CD4-positive, alpha-beta T cell treated with Interleukin-15 for 1 hour (primary cell): ENCODE results near the gene SOCS3.
"Not testable (repeated sequence)": the region's sequence is repeated elsewhere in the genome, so short reads cannot be mapped to it uniquely, and the experiment has no call there.

ENCODE experiments used
- DNase-seq: peaks from one replicate; pipeline ENCODE4 v3.0.0-alpha.2; 2020

SOCS3 gene

GRCh38 chr17:78325076-78325687 lies 34.7 kb downstream of the SOCS3 start:
- DNase-seq, result peak; percentile 56

GRCh38 chr17:78324391-78325075 lies 35.3 kb downstream of the SOCS3 start:
- peak; percentile 82 for DNase-seq

- no peak for DNase-seq
Measured at GRCh38 chr17:78323826-78324390, 36.0 kb downstream of the SOCS3 start.

GRCh38 chr17:78322858-78323455 lies 36.9 kb downstream of the SOCS3 start:
- DNase-seq, result no peak

GRCh38 chr17:78322327-78322857 lies 37.5 kb downstream of the SOCS3 start:
- no peak for DNase-seq

- no peak for DNase-seq
Measured at GRCh38 chr17:78318843-78319242, 41.0 kb downstream of the SOCS3 start.

GRCh38 chr17:78318407-78318806 lies 41.5 kb downstream of the SOCS3 start:
- no peak for DNase-seq

GRCh38 chr17:78317794-78318400 lies 42.0 kb downstream of the SOCS3 start:
- no peak for DNase-seq

GRCh38 chr17:78316867-78317789 lies 42.7 kb downstream of the SOCS3 start:
- no peak for DNase-seq

- DNase-seq, result no peak
Measured at GRCh38 chr17:78316115-78316866, 43.6 kb downstream of the SOCS3 start.

GRCh38 chr17:78315355-78316114 lies 44.3 kb downstream of the SOCS3 start:
- no peak for DNase-seq

GRCh38 chr17:78314683-78315354 lies 45.1 kb downstream of the SOCS3 start:
- DNase-seq, result no peak

- DNase-seq, result peak; percentile 78
Measured at GRCh38 chr17:78313735-78314648, 45.9 kb downstream of the SOCS3 start.

- DNase-seq, result not testable (repeated sequence)
Measured at GRCh38 chr17:78309659-78310255, 50.1 kb downstream of the SOCS3 start.

GRCh38 chr17:78307887-78308638 lies 51.8 kb downstream of the SOCS3 start:
- no peak for DNase-seq

- no peak for DNase-seq
Measured at GRCh38 chr17:78306913-78307312, 53.0 kb downstream of the SOCS3 start.
